ENCODE results near the gene GRIN2C. TPM values are rescaled to one million over a fixed set of nuclear protein-coding genes. Genes with fewer than 3 reads are reported as not detected.

The GRIN2C gene
- total and polyA plus RNA-seq, 9 of the 15 experiments (the other 6 are each of a cell fraction or from before 2014, with no cell fraction given), result under 0.01 to 0.33 (median 0.10) TPM; not detected in 2

GRCh38 chr17:74875977-74876593, 16.4 kb upstream of the GRIN2C start (continued):
- no peak for TF ChIP-seq PREB (CRISPR knock-in tag; IDR thresholded peaks at IDR 0.05)
- TF ChIP-seq ZEB2 (IDR thresholded peaks at IDR 0.05), result peak; percentile 32; the same call in 1 of the 2 replicates
- TF ChIP-seq, protein P1, sequence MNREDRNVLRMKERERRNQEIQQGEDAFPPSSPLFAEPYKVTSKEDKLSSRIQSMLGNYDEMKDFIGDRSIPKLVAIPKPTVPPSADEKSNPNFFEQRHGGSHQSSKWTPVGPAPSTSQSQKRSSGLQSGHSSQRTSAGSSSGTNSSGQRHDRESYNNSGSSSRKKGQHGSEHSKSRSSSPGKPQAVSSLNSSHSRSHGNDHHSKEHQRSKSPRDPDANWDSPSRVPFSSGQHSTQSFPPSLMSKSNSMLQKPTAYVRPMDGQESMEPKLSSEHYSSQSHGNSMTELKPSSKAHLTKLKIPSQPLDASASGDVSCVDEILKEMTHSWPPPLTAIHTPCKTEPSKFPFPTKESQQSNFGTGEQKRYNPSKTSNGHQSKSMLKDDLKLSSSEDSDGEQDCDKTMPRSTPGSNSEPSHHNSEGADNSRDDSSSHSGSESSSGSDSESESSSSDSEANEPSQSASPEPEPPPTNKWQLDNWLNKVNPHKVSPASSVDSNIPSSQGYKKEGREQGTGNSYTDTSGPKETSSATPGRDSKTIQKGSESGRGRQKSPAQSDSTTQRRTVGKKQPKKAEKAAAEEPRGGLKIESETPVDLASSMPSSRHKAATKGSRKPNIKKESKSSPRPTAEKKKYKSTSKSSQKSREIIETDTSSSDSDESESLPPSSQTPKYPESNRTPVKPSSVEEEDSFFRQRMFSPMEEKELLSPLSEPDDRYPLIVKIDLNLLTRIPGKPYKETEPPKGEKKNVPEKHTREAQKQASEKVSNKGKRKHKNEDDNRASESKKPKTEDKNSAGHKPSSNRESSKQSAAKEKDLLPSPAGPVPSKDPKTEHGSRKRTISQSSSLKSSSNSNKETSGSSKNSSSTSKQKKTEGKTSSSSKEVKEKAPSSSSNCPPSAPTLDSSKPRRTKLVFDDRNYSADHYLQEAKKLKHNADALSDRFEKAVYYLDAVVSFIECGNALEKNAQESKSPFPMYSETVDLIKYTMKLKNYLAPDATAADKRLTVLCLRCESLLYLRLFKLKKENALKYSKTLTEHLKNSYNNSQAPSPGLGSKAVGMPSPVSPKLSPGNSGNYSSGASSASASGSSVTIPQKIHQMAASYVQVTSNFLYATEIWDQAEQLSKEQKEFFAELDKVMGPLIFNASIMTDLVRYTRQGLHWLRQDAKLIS (CRISPR knock-in tag; IDR thresholded peaks at IDR 0.05), result no peak
- TF ChIP-seq, protein P2, sequence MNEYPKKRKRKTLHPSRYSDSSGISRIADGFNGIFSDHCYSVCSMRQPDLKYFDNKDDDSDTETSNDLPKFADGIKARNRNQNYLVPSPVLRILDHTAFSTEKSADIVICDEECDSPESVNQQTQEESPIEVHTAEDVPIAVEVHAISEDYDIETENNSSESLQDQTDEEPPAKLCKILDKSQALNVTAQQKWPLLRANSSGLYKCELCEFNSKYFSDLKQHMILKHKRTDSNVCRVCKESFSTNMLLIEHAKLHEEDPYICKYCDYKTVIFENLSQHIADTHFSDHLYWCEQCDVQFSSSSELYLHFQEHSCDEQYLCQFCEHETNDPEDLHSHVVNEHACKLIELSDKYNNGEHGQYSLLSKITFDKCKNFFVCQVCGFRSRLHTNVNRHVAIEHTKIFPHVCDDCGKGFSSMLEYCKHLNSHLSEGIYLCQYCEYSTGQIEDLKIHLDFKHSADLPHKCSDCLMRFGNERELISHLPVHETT (CRISPR knock-in tag; conservative IDR thresholded peaks at IDR 0.05 in 1 of 2, IDR thresholded peaks at IDR 0.05 in 1 of 2), result peak in 1 of 2 experiments; percentile 89; a peak in 2 of 4 replicates
- no peak for TF ChIP-seq CTCF (IDR thresholded peaks at IDR 0.05 in 2 of 3, conservative IDR thresholded peaks at IDR 0.05 in 1 of 3; ENCODE audit: insufficient read depth in 2 of 3, low read depth in 1 of 3, low read length in 3 of 3)
- TF ChIP-seq NCOA1 (IDR thresholded peaks at IDR 0.05; ENCODE audit: low read depth), result peak; percentile 45; the same call in 1 of the 2 replicates
- peak; percentile 88 for TF ChIP-seq NFE2L1 (tag; IDR thresholded peaks at IDR 0.05; ENCODE audit: borderline replicate concordance, low read depth)
- TF ChIP-seq ZBTB17 (CRISPR knock-in tag; IDR thresholded peaks at IDR 0.05), result peak; percentile 56
- no peak for TF ChIP-seq PCBP2 (IDR thresholded peaks at IDR 0.05; ENCODE audit: low read depth, low read length, poor library complexity, severe bottlenecking)
- TF ChIP-seq ZNF316 (IDR thresholded peaks at IDR 0.05), result peak; percentile 98
- peak; percentile 98 for TF ChIP-seq MAFG (tag; conservative IDR thresholded peaks at IDR 0.05)
- no peak for TF ChIP-seq CREBBP (IDR thresholded peaks at IDR 0.05; ENCODE audit: low read depth, low read length)
- TF ChIP-seq, protein P3, sequence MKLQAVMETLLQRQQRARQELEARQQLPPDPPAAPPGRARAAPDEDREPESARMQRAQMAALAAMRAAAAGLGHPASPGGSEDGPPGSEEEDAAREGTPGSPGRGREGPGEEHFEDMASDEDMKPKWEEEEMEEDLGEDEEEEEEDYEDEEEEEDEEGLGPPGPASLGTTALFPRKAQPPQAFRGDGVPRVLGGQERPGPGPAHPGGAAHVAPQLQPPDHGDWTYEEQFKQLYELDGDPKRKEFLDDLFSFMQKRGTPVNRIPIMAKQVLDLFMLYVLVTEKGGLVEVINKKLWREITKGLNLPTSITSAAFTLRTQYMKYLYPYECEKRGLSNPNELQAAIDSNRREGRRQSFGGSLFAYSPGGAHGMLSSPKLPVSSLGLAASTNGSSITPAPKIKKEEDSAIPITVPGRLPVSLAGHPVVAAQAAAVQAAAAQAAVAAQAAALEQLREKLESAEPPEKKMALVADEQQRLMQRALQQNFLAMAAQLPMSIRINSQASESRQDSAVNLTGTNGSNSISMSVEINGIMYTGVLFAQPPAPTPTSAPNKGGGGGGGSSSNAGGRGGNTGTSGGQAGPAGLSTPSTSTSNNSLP (IDR thresholded peaks at IDR 0.05; ENCODE audit: borderline replicate concordance, low read depth, low read length), result no peak
- peak; percentile 53 for TF ChIP-seq TFAP4 (CRISPR knock-in tag; IDR thresholded peaks at IDR 0.05; ENCODE audit: borderline replicate concordance)
- no peak for TF ChIP-seq NONO (IDR thresholded peaks at IDR 0.05; ENCODE audit: low read depth in 2 of 2, low read length in 1 of 2)

All from K562 (cell line).